ENCODE data around the gene FSCN2.

DNA sequence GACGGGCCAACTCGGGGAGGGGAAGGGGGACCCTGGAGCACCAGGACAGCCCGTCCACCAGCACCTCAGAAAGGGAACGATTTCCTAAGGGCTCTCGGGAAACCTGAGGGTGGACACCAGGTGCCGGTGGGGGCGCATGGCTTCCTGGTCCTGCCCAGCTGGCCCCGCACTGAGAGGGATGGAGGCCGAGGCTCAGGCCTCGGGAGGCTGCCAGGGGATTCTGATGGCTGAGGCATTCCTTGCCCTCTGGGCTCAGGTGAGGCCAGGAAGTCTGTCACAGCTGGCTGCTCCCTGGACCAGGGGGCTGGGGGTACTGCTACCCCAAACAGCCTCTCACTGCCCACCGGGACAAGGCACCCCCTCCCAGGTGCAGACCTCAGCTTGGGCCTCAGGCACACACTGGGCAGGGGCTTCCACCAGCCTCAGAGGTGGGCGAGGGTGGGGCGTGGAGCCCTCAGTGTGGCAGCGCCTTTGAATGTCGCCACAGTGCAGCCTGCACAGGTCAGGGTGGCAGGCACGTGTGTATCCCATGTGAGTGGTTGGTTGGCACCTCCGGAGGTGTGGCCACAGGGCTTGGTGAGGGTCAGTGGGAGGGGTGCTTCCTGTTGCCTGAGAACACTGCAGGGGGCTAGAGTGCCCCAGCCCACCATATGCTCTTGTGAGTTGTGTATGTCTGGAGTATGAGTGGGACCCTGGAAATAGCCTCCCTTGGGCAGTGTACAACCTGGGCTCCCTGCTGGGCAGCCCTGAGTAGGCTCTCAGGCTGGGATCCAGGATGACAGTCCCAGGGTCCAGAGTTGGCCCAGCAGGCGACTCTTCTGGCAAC lies 3.9 kb upstream of the FSCN2 start:
- TF ChIP-seq POLR2AphosphoS5 (IDR thresholded peaks at IDR 0.05) (no peak), POLR2A (IDR thresholded peaks at IDR 0.05) (no peak)
- TF ChIP-seq, protein P1, sequence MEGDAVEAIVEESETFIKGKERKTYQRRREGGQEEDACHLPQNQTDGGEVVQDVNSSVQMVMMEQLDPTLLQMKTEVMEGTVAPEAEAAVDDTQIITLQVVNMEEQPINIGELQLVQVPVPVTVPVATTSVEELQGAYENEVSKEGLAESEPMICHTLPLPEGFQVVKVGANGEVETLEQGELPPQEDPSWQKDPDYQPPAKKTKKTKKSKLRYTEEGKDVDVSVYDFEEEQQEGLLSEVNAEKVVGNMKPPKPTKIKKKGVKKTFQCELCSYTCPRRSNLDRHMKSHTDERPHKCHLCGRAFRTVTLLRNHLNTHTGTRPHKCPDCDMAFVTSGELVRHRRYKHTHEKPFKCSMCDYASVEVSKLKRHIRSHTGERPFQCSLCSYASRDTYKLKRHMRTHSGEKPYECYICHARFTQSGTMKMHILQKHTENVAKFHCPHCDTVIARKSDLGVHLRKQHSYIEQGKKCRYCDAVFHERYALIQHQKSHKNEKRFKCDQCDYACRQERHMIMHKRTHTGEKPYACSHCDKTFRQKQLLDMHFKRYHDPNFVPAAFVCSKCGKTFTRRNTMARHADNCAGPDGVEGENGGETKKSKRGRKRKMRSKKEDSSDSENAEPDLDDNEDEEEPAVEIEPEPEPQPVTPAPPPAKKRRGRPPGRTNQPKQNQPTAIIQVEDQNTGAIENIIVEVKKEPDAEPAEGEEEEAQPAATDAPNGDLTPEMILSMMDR (IDR thresholded peaks at IDR 0.05), result no peak

Data from breast epithelium (tissue), 3 donors.